Naive thymus-derived CD4-positive, alpha-beta T cell (primary cell): ENCODE measurements around the gene WFIKKN2. TPM values are rescaled to one million over a fixed set of nuclear protein-coding genes. Genes with fewer than 3 reads are reported as not detected.

Experiments
- ATAC-seq: fragments of 150-1000 bp; cut with Tn5 transposase; 2 replicates; pipeline ENCODE4 v1.10.0; 2021; ENCODE audit warnings: mild to moderate bottlenecking, moderate library complexity
- CTCF ChIA-PET: fragments of 350-600 bp; sonication (Branson Sonifier 250); formaldehyde crosslinking; loops from one replicate; lab custom pipeline; 2021; ENCODE audit warnings: antibody characterized with exemption; lab: Charles Lee
- POLR2A ChIA-PET: fragments of 350-600 bp; sonication (Branson Sonifier 250); formaldehyde crosslinking; loops from one replicate; lab custom pipeline; 2021; ENCODE audit warnings: antibody characterized with exemption, inconsistent platforms; lab: Charles Lee
- DNase-seq, 9 donors: peaks; one replicate each; pipeline versions ENCODE4 v3.0.0 to v3.0.0-alpha.2; 2020 to 2022; ENCODE audit warnings: mixed read lengths in 1 of 9
- H3K27ac ChIP-seq: one replicate; pipeline ENCODE4 v1.7.0; 2013; ENCODE audit warnings: mild to moderate bottlenecking, low read depth, low read length, moderate library complexity
- H3K27me3 ChIP-seq, 2 donors: one replicate each; pipeline ENCODE4 v1.7.0; 2013; ENCODE audit warnings: low read length in 2 of 2, mild to moderate bottlenecking in 2 of 2, moderate library complexity in 2 of 2; ENCODE audit not compliant: control insufficient read depth in 2 of 2, insufficient read depth in 2 of 2
- H3K36me3 ChIP-seq, 3 experiments: 1 replicate in 2 of 3; 2 replicates in 1 of 3; pipeline ENCODE4 v1.7.0; 2013; ENCODE audit warnings: low read length in 3 of 3, mild to moderate bottlenecking in 3 of 3, moderate library complexity in 1 of 3; ENCODE audit not compliant: insufficient read depth in 3 of 3, control insufficient read depth in 2 of 3
- H3K4me1 ChIP-seq, 2 donors: one replicate each; pipeline ENCODE4 v1.7.0; 2013; ENCODE audit warnings: low read length in 2 of 2, mild to moderate bottlenecking in 2 of 2, moderate library complexity in 1 of 2; ENCODE audit not compliant: control insufficient read depth in 2 of 2, insufficient read depth in 2 of 2
- H3K4me3 ChIP-seq: 2 replicates; pipeline ENCODE4 v1.7.0; 2013; ENCODE audit warnings: mild to moderate bottlenecking, low read length
- H3K9me3 ChIP-seq, 3 experiments: 1 replicate in 2 of 3; 2 replicates in 1 of 3; pipeline ENCODE4 v1.7.0; 2013; ENCODE audit warnings: low read length in 3 of 3; ENCODE audit not compliant: control insufficient read depth in 2 of 3
- H3K27ac Mint-ChIP-seq, 9 donors: one replicate each; pipeline ENCODE4 v1.8.0; 2020 to 2022; ENCODE audit warnings: mixed read lengths in 9 of 9, mild to moderate bottlenecking in 8 of 9, moderate library complexity in 5 of 9, inconsistent platforms in 2 of 9
- H3K27me3 Mint-ChIP-seq, 5 donors: one replicate each; pipeline ENCODE4 v1.8.0; 2021 to 2022; ENCODE audit warnings: mixed read lengths in 5 of 5, mild to moderate bottlenecking in 1 of 5
- H3K36me3 Mint-ChIP-seq, 5 donors: one replicate each; pipeline ENCODE4 v1.8.0; 2020 to 2022; ENCODE audit warnings: mixed read lengths in 5 of 5, mild to moderate bottlenecking in 3 of 5, inconsistent platforms in 1 of 5
- H3K4me1 Mint-ChIP-seq, 7 donors: one replicate each; pipeline ENCODE4 v1.8.0; 2020 to 2022; ENCODE audit warnings: mixed read lengths in 7 of 7, mild to moderate bottlenecking in 3 of 7, inconsistent platforms in 1 of 7
- H3K4me3 Mint-ChIP-seq, 10 donors: one replicate each; pipeline ENCODE4 v1.8.0; 2020 to 2022; ENCODE audit warnings: mild to moderate bottlenecking in 10 of 10, mixed read lengths in 10 of 10, moderate library complexity in 6 of 10, inconsistent platforms in 2 of 10
- H3K9me3 Mint-ChIP-seq, 11 donors: one replicate each; pipeline ENCODE4 v1.8.0; 2020 to 2022; ENCODE audit warnings: mixed read lengths in 11 of 11, mild to moderate bottlenecking in 4 of 11, inconsistent platforms in 1 of 11, moderate library complexity in 1 of 11
- intact Hi-C, 2 donors: fragments of 100-400 bp; cut with micrococcal nuclease; formaldehyde crosslinking; loops; one replicate each; pipeline ENCODE4 v1.15.1; 2023
- polyA plus RNA-seq, 2 donors: library from polyadenylated mRNA; unstranded; fragments of 300-500 nt; fragmentation: Illumina TruSeq; gene quantifications; one replicate each; pipeline ENCODE4 v1.2.3, GENCODE V29; 2021
- total RNA-seq, 6 experiments: library from RNA in 5 of 6; stranded (reverse) in 5 of 6; gene quantifications; 1 replicate in 5 of 6; 2 replicates in 1 of 6; pipeline ENCODE4 v1.2.3 and lab custom pipeline; 2021 to 2026

WFIKKN2 gene
- total and polyA plus RNA-seq, 7 experiments from 2014 or later, result not detected

DNA sequence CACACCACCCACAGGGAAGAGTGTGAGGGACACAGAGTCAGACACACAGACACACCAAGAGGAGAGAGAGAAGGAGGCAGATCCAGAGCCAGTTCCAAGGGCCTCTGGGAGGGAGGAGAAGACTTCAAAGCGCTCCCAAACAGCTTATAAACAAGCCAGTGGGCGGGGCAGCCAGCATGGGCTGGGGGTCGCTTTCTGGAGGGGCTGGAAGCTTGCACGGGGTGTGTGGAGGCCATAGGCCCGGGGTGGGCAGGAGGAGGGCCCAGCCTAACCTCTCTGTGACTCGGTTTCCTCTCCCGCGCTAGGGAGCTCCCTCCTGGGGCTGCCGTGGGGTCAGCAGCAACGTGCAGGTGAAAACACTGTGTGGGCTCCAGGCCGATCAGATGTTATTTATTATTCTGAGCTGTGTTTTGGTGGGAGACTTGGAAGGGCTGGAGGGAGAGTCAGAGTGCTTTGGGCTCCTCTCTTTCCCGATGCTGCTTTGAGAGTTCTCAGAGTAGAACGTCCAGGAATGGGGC is 2.5 kb upstream of the WFIKKN2 start:
- ATAC-seq, result no peak
- Mint-ChIP-seq H3K4me1 (peaks cover 0 to 4% (median 3%) of the 10 kb centered on the region in 7 donors), H3K27me3 (peaks cover 0 to 23% (median 10%) of the 10 kb centered on the region in 5 donors), H3K4me3 (no peak overlapping the region), H3K9me3 (no peaks in the 10 kb centered on the region), H3K36me3 (no peaks in the 10 kb centered on the region), H3K27ac (no peak overlapping the region)
- Histone ChIP-seq H3K9me3 (no peaks in the 10 kb centered on the region), H3K4me1 (no peaks in the 10 kb centered on the region), H3K36me3 (no peaks in the 10 kb centered on the region), H3K4me3 (no peak overlapping the region), H3K27me3 (no peaks in the 10 kb centered on the region), H3K27ac (no peak overlapping the region)
- ChIA-PET POLR2A (no interaction called here), CTCF (interaction anchor here (0.7 to 0.9 kb wide), 2 partner anchors 53 to 259 kb away, joined by 3 read pairs; no protein-coding TSS in a partner anchor)
- intact Hi-C loops, result no loop called here
- DNase-seq, result no peak

DNA sequence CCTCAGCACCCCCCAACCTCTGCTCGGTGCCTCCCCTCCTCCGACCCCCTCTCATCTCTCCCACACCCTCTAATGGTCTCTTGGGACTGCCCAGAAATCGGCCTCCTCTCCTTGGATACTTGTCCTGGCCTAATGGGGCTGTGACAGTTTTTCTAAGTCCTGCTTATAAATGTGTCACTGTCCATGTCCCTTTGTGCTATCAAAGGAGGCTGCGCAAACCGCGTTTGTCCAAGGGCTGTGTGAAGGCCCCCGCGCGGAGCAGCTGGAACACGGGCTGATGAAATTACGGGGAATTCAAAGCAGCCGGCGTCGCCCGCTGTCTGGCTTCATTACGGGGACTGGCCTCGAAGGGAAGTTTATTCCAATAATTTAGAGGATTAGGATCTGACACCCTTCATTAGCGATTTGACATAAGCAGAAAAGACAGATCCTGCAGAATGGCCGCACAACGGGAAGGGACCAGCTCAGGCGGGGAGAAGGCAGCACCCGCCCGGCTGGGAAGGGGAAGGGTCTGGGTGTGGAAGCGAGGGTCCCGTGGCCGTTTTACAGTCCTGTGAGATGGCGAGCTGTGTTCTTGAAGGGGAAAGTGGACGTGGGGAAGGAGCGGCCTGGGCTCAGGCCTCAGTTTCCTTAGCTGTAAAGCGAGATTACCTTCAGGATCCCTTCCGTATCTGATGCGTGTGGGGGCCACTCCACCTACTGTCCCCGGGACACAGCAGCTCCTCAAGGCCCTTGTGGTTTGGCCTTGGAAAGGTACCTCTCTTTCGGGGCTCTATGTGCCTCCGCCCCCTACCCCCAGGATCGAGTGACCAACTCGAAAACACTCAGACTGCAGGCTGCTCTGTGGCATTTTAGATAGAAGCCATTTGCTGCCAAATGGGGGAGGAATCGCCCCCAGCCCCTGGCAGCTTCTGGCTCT is 1.6 kb upstream of the WFIKKN2 start:
- Histone ChIP-seq H3K4me3 (no peak overlapping the region), H3K4me1 (no peaks in the 10 kb centered on the region), H3K9me3 (no peaks in the 10 kb centered on the region), H3K27ac (no peak overlapping the region), H3K27me3 (no peaks in the 10 kb centered on the region), H3K36me3 (no peaks in the 10 kb centered on the region)
- H3K9me3 Mint-ChIP-seq, result no peaks in the 10 kb centered on the region
- POLR2A ChIA-PET, result no interaction called here
- peaks cover 0 to 23% (median 10%) of the 10 kb centered on the region in 5 donors for H3K27me3 Mint-ChIP-seq
- ATAC-seq, result no peak
- H3K4me3 Mint-ChIP-seq, result no peak overlapping the region
- DNase-seq, result no peak
- no peaks in the 10 kb centered on the region for H3K36me3 Mint-ChIP-seq
- no peak overlapping the region for H3K27ac Mint-ChIP-seq
- CTCF ChIA-PET, result interaction anchor here (0.7 to 0.9 kb wide), 2 partner anchors 53 to 258 kb away, joined by 3 read pairs; no protein-coding TSS in a partner anchor
- H3K4me1 Mint-ChIP-seq, result peaks cover 0 to 4% (median 3%) of the 10 kb centered on the region in 7 donors
- intact Hi-C loops, result no loop called here

DNA sequence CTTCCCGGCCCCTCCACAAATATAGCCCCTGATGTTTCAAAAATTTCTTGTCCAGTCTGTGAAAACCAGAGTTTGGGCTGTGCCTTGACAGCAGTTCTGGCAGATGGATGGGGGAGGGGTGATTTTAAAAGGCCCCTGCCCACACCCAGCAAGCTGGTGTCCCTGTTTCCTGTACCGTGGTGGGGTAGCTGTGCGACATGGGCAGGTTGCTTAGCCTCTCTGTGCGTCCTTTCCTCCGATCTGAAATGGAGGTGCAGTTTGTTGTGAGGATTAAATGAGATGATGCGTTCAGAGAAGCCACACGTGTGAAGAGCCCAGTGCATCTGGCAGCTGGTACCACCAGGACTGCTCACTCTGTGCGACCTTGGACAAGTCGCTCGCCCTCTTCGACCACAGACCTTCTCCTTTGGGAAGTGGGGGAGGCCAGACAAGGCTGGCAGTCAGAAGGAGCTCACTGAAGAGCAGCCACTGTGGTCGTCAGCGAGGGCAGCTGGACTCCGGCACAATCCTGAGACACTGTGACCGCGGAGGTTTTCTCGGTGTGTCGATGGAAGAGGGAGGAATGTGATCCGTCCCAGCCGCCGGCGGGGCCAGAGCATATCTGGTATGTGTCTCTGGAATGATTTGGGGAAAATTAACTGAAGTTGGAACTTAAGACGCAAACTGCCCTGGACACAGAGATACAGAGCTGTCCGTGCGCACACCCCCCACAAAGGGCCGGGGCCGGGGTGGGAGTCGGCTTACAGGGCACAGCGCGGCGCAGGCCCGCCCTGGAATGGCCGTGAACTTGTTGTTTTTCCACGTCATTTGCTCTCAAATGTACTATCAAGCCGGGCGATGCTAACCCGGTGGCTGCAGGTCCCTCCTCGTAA is 721 bp upstream of the WFIKKN2 start:
- ATAC-seq (no peak), DNase-seq (no peak)
- Mint-ChIP-seq H3K27me3 (peaks cover 0 to 23% (median 10%) of the 10 kb centered on the region in 5 donors), H3K4me3 (no peak overlapping the region), H3K36me3 (no peaks in the 10 kb centered on the region), H3K27ac (no peak overlapping the region), H3K4me1 (peaks cover 0 to 4% (median 3%) of the 10 kb centered on the region in 7 donors), H3K9me3 (no peaks in the 10 kb centered on the region)
- H3K27me3 ChIP-seq, result no peaks in the 10 kb centered on the region
- no peak overlapping the region for H3K27ac ChIP-seq
- ChIA-PET POLR2A (no interaction called here), CTCF (no interaction called here)
- H3K36me3 ChIP-seq, result no peaks in the 10 kb centered on the region
- intact Hi-C loops, result no loop called here
- no peak overlapping the region for H3K4me3 ChIP-seq
- no peaks in the 10 kb centered on the region for H3K9me3 ChIP-seq
- no peaks in the 10 kb centered on the region for H3K4me1 ChIP-seq

DNA sequence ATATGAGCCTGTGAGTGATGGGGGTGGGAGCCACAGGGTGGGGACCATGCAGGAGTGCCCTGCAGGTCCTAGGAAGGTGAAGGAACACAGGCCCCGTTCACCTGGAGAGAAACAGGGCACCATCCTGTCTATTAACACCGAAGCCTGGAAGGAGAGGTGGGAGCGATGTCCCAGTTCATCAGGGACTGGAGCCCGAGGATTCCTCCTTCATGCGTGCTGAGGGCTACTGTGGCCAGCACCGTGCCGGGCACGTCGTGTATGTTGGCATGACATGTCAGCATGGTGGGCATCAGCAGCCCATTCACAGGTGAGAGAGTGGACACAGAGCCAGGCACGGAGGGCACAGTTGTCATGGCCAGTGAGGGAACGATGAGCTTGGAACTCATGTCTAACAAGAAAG is 1.4 kb downstream of the WFIKKN2 start:
- Mint-ChIP-seq H3K9me3 (no peaks in the 10 kb centered on the region), H3K27me3 (peaks cover 0 to 19% (median 7%) of the 10 kb centered on the region in 5 donors), H3K4me1 (peaks cover 0 to 6% (median 3%) of the 10 kb centered on the region in 7 donors), H3K4me3 (no peak overlapping the region), H3K27ac (no peak overlapping the region), H3K36me3 (no peaks in the 10 kb centered on the region)
- ChIA-PET POLR2A (no interaction called here), CTCF (interaction anchor here (0.6 kb wide), 1 partner anchor 21 kb away, joined by 4 read pairs; no protein-coding TSS in a partner anchor)
- ATAC-seq (no peak), DNase-seq (no peak)
- Histone ChIP-seq H3K36me3 (no peaks in the 10 kb centered on the region), H3K27me3 (no peaks in the 10 kb centered on the region), H3K4me3 (no peak overlapping the region), H3K4me1 (no peaks in the 10 kb centered on the region), H3K9me3 (no peaks in the 10 kb centered on the region), H3K27ac (no peak overlapping the region)
- intact Hi-C loops, result no loop called here

DNA sequence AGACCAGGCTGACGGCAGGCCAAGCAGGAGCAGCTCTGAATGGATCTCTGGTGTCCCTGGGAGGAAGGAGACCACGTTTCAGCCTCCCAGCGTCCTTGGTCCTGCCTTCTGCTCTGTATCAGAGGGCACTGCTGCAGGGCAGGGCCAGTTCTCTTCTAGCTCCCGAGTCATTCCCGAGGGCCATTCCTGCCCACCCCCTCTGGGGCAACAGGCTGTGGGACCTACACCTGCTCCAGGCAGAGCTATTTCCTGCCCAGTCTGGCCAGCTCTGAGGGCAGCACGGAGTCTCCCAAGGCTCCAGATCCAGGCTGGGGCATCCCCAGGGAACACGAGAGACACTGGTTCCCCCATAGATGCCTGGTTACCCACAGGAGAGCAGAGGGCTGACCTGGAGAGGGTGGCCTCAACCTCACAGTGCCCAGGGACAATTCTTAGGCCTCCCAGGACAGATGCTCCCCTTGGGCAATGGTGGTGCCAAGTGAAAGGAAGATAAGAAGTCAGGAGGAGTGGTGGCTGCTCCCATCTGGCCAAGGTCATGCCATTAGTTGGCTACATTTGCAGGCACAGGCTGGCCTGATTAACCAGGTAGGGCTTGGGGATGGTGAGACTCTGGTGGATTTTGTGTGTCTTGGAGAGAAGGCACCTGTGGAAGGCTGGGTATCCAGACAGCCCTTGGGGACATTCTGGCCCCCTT is 2.0 kb downstream of the WFIKKN2 start:
- Histone ChIP-seq H3K9me3 (no peaks in the 10 kb centered on the region), H3K4me1 (no peaks in the 10 kb centered on the region), H3K36me3 (no peaks in the 10 kb centered on the region), H3K4me3 (no peak overlapping the region), H3K27me3 (no peaks in the 10 kb centered on the region), H3K27ac (no peak overlapping the region)
- ChIA-PET POLR2A (no interaction called here), CTCF (no interaction called here)
- Mint-ChIP-seq H3K36me3 (no peaks in the 10 kb centered on the region), H3K4me1 (peaks cover 0 to 7% (median 4%) of the 10 kb centered on the region in 7 donors), H3K27ac (no peak overlapping the region), H3K27me3 (peaks cover 0 to 19% (median 7%) of the 10 kb centered on the region in 5 donors), H3K9me3 (no peaks in the 10 kb centered on the region), H3K4me3 (no peak overlapping the region)
- intact Hi-C loops, result no loop called here
- no peak for DNase-seq
- no peak for ATAC-seq
